Mucosa of gallbladder (tissue), 1 donor: ENCODE data around the gene ANTXR1. TPM values are rescaled to one million over a fixed set of nuclear protein-coding genes. Genes with fewer than 3 reads are reported as not detected.
"Not testable (repeated sequence)": the region's sequence is repeated elsewhere in the genome, so short reads cannot be mapped to it uniquely, and the experiment has no call there.

Experiments used
- DNase-seq: peaks from one replicate; pipeline ENCODE4 v3.0.0-alpha.2; 2020; ENCODE audit warnings: low spot score
- total RNA-seq: library from RNA; stranded (reverse); gene quantifications from one replicate; pipeline ENCODE4 v1.2.1, GENCODE V29; 2021
- donor health status: DM: no; HTN: no; CAD: no.

ANTXR1 gene
- total RNA-seq, 1 donor from 2014 or later = 142 TPM

DNA sequence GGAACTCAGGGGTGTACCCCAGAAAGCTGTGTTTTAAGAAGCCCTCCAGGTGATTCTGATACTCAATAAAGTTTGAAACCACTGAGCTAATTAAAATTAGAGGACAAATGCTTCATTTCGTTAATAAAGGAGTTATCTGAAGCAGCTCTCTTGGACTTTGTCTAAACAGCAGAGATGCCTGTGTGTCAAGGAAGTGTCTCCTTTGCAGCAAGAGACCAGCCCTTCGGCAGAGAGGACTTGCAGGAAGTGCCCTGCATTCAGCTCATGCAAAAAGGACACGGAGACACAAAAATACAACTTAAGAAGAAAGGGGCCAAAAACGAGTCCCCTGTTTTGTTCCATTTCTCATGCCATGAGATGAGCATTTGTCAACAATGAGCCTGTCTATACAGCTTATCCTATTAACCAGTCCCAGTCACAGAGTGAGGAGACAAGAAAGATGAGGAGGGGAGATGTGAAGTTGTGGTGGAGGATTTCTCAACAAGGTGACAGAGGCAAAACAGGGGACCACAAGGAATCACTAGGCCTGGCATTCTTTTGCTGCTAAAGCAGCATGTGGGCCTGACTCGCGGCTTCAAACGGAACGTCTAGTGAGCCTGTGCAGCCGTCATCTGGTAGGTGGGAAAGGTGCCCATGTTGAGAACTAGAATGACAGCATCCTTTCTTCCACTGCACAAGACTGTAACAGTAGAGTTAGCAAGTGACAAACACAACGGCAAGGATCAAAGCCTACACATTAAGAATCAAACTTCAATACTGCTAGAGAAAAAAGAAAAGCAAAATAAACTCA is 152.3 kb downstream of the ANTXR1 start:
- no peak for DNase-seq

DNA sequence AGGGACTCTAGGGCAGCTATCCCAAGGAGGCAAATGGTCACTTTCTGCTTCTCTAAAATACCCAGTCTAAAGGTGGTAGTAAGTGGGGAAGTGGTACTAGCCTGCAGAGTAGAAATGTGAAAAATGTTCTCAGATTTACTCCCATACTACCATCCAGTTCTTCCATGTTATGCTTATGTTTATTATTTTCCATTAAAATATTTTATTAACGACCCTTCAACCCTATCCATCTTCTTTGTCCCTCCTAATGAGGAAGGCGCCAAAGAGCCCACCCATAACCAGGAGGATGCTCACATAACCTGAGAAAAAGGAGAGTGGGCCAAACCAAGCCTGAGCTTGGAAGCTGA is 153.5 kb downstream of the ANTXR1 start:
- DNase-seq = no peak

DNA sequence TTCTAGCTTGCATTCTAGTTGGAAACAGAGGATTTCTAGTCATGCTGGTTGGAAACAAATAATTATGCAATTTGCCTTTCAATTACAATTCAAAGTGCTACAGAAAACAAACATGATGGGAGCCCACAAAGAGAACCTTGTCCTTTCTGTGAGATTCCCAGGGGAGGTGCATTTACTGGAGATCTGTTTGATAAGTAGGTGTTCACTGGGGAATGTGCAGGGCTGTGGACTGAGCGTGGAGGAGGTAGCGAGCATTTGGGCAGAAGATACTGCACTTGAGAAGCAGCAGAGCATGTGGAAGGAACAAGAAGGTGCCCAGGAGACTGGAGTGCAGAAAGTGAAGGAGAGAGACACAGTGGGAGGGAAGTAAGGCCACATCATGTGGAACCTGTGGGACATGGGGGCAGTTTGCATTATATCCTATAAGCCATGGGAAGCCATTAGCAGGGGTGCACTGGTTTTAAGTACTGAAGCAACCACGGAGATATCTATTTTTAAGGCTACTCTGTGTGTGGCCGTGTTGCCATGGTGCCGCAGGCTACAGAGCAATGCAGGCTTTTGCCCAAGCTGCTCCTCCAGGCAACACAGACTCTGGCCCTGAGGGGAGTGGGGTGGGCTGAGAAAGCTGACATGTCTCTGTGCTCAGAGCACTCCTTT is 154.0 kb downstream of the ANTXR1 start:
- DNase-seq = no peak

DNA sequence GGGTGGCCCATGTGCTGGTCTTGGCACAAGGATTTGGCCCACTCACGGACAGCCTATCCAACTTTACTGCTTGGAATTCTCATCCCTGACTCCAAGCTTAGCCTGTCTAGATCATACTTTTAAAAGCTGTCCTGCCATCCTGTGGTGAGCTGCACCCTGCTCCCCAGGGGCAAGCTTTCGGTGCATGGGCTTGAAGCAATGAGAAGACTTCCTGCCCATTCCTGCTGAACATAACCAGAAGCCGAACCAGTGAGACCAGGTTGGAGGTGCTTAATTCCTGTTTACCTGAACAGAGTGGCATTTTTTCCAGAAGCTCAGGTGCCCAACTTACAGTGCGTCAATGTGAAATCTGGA is 154.5 kb downstream of the ANTXR1 start:
- no peak for DNase-seq

DNA sequence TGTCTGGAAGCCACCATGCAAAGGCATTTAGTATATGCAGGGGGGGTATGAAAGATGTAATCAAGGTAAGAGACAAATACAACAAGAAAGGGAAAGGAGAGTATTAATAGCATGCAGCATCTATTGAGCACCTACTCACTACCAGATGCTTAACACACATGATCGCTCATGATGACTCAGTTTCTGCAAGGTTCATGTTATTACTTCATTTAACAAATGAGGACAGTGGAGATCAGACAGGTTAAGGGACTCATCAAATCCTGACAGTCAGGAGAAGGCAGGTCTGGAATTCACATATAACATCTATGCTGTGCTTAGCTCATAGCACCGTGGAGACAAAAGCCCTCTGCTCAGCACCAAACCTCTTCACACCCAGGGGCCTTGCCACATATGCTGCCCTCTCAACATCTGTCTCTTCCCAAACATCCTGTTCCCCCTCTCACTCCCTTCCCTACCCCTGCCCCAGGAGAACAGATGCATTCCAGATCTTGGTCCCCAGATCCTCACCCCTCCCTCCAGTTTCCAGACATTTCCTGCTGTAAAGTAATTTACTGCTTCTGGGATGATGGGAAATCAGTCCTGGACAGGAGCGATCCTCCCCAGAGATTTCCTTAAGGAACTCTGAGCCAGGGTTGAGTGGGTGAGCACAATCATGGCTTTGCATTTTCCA is 155.3 kb downstream of the ANTXR1 start:
- DNase-seq = no peak

DNA sequence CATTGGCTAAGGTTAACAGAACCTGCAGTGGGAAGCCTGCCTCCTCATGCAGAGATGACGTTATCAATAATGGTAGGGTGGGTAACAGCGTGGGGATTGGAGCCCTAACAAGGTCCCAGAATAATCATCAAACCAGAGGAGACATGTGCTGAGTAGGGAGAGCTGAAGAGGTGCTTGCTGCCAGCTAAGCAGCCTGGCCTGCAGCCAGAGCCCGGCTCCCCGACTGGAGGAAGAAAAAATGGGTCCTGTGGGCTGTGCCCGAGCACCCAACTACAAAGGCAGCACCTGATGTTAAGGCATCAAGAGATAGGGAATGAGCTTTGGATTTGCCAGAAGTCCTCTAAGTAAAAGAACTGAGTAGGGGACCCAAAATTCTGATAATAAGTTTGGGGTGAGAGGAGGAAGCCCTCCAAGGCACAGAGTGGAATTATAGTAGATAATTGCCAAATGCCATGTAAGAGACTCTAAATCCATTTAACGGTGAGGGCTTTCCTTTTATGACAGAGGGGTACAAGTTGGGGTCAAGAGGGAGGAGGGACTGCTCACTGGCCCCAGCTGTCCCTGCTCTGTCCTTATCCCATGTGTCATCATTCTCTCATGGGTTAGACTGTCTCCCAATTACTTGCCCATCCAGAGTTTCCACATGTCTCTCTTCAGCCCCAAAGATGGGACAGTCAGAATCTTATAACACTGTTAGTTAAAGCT is 156.1 kb downstream of the ANTXR1 start:
- DNase-seq = no peak

DNA sequence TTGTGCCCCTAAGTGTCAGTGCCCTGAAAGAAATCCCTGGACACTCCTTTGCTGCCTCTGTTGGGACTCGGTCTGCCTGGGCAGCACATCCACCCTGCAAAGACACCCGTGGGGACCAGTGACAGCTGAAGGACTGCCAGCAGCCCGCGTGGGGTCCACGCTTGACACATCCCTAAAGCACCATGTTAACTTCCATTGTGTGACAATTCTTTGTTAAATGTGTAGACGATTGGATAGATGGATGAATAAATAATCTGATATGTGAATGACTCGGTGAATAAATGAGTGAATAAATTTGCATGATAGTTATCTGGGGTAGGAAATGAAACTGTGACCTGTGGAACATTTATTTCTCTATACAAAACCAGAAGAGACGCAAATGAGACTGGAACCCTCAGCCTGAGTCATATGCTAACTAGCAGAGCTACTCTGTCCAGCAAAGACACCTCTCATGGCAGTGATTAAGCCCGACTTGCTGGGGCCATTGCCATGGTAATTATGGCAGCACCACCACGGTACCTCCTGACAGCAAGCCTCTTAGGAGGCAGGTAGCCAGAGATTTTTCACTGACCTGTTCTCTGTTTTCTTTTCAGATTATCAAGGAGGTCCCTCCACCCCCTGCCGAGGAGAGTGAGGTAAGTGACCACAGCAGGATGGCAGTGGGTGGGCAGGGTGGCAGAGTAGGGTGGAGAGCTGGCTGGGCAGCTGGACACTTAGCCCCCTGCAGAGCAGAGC is 156.8 kb downstream of the ANTXR1 start:
- DNase-seq = no peak

DNA sequence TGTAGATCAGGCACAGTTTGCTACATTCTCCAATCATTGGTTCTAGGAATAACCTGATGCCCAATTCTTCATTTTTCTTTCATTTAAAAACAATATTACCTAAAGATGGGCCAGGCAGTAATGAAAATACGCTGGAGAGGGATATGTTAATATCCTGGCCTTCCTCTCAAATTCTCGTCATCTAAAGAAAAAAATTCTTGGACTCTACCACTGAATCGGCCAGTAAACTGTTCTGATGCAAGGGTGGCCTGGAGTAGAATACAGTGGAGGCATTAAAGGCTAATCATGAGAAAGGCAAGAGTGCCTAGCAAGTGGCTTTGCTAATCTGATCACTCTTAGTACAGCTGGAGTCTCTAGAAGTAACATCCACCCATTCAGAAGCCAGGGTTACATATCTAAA is 157.7 kb downstream of the ANTXR1 start:
- no peak for DNase-seq

DNA sequence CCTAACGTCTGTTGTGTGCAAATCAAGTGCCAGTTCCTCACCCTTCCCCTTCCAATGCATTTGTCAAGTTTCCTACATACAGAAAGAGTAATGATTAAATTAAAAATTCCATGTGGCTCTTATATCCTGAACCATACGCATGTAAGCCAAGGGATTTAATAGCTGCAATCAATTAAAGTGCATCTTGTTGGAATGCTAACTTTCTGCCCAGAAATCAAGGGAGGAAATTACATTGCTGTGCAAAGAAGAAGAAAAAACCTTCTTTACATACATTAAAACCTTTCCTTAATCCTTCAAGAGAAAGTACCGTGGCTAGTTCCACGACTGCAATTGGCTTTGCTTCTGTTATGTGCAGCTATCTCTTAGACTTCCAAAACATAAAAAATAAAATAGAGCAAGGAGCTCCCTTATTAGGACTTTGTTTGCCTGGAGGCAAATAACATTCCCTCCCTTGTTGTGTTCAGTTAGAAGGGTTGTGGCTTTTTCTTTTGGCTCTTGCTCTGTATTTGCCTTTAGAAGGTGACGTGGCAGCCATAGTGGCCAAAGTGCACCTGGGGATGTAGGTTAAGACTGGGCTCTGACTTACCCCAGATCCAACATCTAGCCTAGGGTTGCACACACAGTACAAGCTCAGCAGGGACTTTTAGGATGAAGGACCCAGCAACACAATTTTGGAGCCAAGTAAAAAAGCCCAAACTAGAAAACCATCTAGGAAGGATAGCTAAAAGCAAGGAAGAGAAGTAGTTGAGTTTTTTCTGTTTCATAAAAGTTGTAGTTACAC is 158.3 kb downstream of the ANTXR1 start:
- DNase-seq = no peak

DNA sequence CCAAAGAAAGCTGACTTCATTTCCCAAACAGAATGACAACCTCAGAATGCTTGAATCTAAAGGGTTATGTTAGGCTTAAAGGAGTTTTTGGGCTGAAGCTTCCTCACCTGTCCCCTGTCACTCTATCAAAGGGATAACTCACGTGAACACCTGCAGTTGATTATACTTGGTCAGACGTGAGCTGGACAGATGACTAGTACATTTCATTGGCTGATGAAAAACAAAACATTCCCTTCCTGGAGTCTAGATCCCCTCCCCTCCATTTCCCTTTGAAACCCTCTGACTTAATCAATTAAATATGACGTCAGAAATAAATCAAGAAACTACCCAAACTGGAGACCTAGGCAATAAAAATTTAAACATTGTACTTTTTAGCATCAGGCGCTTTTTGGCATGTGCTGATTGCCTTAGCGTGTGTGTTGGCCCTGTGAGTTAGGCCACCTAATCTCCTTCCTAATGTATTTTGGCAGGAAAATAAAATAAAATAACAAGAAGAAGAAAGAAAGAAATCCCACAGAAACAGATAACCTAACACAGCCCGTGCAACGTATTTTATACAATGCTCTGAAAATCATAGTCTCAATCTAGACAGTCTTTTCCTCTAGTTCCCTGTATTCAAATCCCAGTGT is 159.0 kb downstream of the ANTXR1 start:
- no peak for DNase-seq

DNA sequence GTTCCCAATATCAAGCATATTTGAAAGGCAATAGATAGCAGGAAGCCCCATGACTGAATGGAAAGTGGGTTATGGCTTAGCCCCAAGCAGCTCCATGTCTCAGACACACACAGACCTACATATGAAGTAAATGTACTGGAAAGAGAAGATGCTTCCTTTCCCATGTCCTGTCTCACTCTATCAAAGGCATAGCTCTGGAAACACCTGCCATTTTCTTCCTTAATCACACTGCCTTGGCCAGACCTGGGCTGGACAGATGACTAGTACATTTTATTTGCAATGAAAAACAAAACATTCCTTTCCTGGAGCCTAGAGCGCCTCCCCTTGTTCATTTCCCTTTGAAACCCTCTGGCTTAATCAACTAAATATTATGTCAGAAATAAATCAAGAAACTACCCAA is 160.7 kb downstream of the ANTXR1 start:
- DNase-seq = no peak

DNA sequence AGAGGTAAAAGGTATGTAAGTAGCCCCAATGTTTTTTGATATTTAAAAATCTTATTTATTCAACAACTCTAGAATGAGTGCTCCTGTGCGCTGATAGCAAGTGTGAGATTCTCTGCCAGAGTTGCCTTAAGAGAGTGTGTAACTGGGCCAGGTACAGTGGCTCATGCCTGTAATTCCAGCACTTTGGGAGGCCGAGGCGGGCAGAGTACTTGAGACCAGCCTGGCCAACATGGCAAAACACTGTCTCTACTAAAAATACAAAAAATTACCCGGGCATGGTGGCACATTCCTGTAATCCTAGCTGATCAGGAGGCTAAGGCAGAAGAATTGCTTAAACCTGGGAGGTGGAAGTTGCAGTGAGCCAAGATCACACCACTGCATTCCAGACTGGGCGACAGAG is 161.2 kb downstream of the ANTXR1 start:
- not testable (repeated sequence) for DNase-seq

DNA sequence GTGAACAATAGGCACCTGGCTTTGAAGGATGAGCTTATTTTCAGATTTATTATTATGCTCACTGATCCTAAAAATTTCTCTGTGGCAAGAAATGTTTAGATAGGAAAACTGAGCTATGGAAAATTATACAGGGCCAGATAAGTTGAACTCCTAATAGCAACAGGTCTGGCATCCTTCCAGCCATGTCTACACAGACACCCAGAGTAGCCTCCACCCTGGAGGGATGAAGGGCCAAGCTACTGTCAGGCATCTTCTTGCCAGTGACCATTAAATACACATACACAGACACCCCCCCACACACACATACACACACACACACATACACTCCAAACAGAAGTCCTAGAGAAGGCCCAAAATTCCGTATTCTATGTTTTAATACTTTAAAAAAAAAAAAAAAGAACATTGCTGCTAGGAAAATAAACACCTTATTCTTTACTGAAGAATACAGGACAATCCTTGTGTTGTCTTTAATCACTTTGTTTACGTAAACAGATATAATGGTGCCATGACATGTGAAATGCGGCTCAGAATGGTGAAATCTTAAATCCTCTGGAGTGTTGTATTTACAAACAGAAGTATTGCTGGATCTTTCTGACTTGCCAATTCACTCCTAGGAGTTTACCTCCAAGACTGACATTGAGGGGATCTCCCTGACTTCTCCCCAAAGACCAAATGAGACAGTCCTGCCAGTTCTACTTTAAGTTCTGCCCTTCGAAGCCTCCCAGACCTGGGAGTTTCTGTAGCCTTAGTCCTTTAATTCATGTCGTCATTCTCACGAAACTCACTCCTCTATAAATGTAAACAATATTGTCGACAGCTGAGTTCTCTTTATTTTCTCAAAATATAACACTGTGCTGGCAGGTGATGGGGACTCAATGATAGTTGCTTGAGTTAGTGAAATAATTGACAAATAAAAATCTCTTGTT is 163.1 kb downstream of the ANTXR1 start:
- DNase-seq = no peak

DNA sequence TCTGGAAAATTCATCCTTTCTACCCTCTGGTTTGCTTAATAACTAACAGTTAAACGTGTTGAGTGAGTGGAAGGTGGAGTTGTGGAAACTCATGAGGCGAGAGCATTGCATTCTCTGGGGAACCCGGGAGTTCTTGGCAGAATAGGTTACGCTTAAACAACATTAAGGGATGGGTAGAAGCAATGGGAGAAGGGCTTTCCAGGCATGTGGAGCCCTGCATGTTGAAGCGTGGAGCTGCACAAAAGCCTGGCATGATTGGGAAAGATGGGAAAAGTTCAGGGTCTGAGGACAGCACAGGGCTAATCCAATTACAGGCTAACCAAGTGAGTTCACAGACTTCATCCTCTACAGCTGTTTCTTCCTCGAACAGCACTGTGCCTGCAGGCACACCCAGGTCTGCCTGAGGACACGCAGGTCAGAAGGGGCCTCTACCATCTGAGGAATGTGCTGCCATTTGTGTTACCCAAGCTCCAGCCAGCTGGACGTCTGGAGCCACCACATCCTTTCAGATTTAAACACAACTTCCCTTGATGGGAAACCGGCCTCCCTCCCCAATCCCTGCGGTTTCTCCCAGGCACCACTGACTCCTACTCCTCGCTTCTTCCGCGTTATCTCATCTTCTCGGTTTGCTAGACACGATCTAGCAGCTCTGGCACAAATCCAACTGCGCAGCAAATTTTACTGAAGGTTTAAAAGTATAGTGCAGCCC is 164.2 kb downstream of the ANTXR1 start:
- DNase-seq = peak; percentile 67

DNA sequence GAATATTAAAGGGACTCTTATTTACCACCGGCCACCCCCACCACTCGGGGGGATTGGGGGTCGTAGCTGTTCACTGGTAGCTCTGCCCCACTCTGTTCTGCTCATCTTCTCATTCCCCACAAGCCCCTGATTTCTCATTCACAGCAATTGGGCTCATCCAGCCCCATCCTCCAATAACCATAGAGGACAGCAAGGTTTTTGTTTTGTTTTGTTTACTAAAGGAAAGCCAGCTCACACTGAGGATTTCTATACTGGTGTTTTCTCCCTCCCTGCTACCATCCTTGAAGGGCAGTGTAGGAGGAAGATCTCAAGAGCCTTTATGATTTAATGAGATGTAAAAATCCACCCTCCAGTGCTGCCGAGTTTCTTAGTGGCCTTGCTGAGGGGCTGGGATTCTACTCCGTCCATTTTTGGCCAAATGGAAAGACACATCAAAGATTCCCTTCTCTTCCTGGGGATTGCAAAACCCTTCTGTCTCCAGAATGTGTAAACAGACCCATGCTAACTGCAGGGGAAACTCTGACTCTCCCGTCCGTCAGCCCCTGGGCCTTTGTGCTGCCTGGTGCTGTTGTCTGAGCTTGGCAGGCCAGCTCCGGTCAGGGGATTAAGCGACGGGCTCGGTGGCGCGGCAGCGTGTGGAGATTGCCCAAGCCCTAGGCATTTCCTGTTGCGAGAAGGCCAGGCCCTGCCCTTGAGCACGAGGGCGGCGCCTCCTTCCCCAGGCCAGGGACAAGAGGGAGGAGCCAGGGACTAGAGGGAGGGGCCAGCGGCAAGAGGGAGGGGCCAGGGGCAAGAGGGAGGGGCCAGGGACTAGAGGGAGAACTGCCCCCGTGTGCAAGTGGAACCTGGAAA is 165.0 kb downstream of the ANTXR1 start:
- DNase-seq = peak; percentile 85

DNA sequence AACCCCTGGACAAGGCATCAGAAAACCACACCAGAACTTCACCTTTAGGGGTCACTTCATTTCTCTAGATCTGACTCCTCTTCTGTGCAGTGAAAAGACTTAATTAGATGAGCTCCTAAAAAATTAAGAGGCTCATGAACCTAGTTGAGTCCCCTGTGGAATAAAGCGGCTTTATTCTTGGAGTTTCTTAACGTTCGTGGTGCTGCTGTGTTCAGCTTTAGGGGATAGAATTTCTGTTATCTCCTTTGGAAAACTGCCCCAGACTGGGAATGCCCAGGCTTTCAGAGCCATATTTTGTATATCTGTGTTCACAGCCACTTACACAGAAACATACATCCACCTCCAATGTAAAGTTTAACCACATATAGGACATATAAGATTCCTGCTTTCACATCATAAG is 165.8 kb downstream of the ANTXR1 start:
- DNase-seq = no peak

DNA sequence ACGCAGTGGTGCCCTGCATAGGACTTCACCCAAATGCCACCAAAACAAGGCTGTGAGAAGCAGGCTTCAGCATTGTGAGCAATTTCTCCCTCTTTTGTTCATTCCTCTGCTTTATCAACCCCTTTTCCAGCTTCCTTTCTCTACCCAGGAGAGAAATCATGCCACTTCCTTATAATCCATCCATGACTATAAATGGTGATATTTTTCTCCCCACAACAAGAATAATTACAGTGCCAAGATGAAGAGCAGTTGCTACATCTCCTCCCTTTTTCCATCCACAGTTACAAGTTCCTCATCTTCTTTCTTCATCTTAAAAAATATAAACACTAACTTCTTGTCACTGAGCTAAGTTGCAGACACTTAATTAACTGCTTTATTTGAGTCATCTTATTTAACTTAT is 167.2 kb downstream of the ANTXR1 start:
- DNase-seq = no peak

DNA sequence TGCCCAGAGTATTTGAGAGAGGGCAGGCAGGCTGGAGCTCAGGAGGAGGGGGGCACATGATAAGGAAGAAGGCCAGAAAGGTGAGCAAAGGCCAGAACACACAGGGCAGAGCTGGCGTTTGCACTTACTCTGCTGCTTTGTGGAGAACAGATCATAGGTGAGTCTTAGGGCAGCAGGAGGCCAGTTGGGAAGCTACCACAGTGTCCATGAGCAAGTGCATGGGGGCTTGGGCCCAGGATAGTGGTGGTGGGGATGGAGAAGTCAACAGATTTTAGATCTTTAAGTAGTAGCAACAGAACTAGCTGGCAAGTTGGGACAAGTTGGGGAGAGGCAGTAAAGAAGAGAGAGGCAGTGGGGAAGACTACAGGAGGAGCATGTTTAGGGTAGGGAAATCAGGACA is 168.0 kb downstream of the ANTXR1 start:
- no peak for DNase-seq
